ENCODE measurements around the gene DENND1A.
"Not testable (repeated sequence)": the region's sequence is repeated elsewhere in the genome, so short reads cannot be mapped to it uniquely, and the experiment has no call there.

The DENND1A gene

DNA sequence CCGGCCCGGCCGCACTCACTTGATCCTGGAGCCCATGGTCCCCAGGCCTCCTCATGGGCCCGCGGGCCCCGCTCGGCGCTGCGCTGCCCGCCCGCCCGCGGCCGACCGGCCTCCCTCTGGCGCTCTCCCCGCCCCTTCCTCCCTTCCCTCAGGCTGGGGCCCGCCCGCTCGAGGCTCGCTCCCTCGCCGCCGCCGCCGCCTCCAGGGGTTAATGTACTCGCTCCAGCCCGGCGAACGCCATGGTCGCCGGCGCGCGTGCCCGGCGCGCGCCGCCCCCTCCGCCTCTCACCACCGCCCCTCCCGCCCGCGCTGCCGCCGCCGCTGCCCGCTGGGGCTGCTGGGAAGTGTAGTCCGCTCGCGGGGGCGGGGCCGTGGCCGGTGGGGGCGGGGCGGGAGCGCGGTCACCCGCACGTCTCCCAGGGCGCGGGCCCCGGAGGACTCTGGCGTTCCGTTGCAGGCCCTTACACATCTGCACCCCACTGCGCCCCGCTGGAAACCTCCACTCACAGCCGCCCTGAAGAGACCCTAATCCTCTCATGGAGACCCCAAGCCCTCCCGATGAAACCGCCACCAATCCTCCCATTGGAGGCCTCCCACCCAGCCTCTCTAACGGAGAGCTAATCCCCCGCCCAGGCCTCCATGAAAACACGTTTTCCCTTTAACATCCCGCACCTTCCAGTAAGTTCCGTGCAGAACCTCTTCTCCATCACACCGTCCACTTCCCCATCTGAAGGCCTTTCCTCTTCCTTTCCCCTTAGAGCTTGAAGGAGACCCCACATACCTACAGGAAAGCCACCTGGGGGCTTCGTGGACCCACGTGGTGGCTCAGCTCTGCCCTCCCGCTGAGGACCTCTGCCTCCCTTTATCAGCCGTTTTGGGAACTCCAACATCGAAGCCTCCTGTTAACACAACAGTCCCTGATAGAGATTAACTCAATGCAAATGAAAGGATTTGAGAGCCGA, at the start of gene DENND1A:
DENND1A (minus strand) TSS at position 257 of the 962 bp plus-strand sequence; CDS start at position 36, 221 bp downstream.
- peak; percentile 91 for DNase-seq

DNA sequence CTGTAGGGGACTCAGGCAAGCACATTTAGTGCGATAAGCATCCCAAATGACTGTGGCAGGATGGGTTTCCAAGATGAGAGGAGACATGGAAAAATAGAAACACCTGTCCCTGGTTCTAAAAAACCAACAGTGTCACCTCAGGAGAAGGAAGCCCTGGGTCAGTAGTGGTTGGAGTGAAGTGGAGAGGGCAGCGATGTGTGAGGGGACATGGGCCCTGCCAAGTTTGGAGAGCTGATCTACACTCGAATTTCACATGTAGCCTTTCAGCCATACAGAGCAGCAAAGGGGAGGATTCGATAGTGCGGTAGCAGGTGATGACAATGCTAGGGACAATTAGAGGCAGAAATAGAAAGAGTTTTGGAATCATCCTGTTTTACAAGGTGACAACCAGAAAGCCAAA, 49.1 kb upstream of the DENND1A start:
- no peak for DNase-seq

- DNase-seq, result not testable (repeated sequence)
Measured at GRCh38 chr9:123976579-123976978, 46.7 kb upstream of the DENND1A start.

GRCh38 chr9:123975871-123976270, 45.9 kb upstream of the DENND1A start:
- DNase-seq, result no peak

GRCh38 chr9:123974471-123974870, 44.5 kb upstream of the DENND1A start:
- no peak for DNase-seq

GRCh38 chr9:123973590-123974223, 43.8 kb upstream of the DENND1A start:
- DNase-seq, result no peak

DNA sequence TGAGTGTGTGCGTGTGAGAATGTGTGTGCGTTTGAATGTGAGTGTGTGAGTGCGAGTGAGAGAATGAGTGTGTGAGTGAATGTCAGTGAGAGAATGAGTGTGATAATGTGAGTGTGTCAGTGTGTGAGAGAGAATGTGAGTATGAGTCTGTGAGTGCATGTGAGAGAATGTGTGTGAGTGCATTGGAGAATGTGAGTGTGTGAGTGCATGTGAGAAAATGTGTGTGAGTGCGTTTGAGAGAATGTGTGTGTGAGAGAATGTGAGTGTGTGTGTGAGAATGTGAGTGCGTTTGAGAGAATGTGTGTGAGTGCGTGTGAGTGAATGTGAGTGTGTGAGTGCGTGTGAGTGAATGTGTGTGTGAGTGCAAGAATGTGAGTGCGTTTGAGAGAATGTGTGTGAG, 42.7 kb upstream of the DENND1A start:
- DNase-seq, result no peak

DNA sequence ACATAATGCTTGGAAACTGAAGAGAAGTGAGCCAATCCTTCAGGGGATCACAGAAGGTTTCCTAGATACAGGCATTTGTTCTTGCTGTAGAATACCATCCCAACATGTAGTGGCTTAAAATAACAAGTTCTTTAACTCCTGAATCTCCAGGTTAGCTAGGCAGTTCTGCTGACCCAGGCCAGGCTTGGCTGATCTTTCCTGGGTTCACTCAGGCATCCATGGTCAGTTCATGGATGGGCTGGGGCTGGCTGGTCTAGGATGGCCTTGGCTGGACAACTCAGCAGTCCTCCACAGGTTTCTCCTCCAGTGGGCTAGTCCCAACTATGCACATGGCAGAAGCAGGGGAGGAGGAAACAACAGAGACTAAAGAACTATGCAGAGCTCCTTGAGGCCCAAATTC, 37.4 kb upstream of the DENND1A start:
- DNase-seq, result no peak

DNA sequence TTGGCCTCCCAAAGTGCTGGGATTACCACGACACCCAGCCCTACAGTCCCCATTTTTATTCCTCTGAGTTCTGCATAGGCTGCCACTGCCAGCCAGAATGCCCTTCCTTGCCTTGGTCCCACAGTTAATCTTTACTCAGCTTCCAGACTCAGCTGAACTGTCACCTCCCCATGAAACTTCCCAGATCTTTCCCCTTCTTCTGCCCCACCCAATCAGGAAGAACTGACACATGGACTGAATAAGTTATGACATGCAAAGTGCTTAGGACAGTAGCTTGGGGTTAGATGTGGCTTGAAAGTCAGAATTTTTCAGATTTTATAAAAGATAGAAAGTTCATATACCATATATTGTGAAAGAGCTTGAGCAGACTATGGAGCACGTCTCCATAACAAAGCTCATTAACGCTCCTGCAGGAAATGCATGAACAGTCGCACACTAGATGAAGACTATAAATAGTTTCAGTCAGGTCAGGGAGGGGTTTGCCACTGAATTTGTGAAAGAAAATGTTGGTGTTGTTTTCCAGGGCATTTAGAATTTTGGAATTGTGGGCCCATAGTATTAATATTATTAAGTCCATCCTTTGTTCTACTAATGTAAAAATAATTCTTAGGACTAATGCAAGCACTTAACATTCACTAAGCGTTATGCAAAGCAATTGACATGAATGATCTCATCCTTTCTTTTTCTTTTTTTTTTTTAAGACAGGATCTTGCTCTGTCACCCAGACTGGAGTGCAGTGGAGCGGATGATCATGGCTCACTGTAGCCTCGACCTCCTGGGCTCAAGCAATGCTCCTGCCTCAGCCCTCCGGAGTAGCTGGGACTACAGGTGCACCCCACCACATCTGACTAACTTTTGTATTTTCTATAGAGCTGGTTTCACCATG, 36.1 kb upstream of the DENND1A start:
- no peak for DNase-seq

- no peak for DNase-seq
Measured at GRCh38 chr9:123964761-123965160, 34.8 kb upstream of the DENND1A start.

DNA sequence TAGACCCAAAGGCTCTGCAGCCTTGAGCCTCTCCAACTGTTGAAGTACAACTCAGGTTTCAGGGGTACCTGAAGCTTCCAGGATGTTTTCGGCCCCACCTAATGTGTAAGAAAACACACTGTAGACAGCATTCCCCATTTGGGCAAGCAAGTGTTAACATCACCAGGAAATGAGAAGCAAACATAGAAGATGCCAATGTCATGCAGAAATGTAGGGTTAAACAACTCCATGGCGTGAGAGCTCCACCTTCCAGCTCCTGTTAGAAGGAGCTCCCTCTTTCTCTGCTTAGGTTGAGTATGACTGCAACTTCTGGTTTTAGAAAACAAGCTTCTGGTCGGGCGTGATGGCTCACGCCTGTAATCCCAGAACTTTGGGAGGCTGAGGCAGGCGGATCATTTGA, 31.0 kb upstream of the DENND1A start:
- DNase-seq, result no peak

DNA sequence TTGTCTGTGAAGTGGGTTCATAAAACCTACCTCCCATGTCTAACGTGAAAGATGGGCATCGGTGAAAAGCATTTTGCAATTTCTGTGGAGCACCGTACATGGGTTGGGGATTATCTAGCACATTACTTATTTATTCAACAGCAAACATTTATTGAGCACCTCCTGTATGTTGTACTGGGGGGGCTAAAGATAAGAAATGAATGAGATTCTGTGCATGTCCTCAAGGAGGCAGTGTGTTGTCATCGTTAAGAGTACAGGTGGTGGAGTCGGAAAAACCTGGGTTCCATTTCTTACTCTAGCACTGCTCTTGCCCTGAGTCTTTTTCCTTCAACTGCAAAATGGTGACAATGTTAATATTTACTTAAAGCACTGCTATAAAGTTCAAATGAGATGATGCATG, 30.4 kb upstream of the DENND1A start:
- no peak for DNase-seq

- DNase-seq, result no peak
Measured at GRCh38 chr9:123959787-123960186, 29.9 kb upstream of the DENND1A start.

GRCh38 chr9:123957731-123958130, 27.8 kb upstream of the DENND1A start:
- no peak for DNase-seq

DNA sequence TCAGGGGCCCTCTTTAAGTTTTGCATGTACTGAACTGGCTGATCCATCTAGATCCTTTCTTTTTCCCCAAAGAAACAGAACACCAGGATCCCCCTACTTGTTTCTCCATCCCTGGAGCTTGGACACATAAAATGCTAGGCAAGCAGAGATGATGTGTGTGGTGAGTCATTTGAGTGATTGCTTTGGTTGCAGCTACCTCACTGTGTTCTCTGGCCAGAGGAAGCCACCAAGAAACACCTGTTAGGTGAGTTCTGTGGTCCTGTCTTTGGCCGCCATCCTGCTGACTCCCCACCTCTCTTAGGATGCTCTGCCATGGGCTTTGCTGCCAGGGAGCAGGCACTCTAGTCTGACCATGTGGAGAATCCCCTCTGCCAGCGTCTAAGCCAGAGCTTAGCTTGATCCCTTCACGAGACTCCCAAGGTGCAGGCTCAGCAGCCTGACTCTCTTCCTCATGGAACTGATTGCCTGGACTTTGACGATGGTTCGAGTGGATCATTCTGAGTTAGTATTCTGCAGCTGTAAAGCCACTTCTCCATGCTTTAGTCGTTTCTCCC, 27.3 kb upstream of the DENND1A start:
- no peak for DNase-seq

DNA sequence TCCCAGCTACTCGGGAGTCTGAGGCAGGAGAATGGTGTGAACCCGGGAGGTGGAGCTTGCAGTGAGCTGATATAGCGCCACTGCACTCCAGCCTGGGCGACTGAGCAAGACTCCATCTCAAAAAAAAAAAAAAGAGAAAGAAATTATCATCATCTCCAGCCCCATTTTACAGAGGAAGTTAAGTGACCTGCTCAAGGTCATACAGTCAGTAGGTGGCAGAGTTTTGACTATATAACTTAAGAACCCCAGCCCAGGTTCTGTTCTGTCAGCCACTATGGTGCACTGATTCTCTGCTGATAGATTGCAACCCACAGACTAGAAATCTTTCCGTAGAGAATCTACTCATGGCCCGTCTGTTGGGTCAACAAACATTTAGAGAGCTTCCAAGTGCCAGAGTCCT, 25.7 kb upstream of the DENND1A start:
- DNase-seq, result no peak

DNA sequence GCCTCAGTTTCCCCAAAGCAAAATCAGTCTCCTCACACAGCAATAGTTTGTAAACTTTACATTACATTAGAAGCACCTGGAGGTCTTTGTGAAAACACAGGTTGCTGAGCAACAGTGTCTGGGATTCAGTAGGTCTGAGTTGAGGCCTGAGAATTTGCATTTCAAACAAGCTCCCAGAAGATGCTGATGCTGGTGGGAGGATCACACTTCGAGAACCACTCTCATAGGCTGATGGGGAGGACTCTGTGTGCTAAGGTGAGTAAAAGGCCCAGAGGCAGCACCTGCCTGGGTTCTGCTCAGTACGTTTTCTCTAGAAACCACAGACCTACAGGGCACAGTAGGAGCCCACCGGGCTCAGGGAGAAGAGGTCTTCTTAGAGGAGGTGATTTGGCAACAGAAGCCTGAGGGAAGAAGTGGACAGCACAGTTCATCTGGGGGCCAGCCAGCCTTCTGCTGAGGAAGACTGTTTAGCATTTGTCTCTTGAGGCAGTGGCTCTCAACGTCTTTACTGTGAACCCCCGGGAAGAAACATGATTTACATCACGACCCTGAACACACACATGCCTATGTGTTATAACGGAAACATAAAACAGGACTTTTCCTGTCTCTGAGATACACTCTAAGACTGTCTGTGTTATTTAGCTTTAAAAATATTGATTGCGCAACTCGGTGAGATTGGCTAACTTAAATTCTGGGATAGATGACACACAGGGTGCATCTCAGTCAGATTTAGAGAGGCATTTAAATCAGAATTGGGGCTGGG, 24.8 kb upstream of the DENND1A start:
- DNase-seq, result no peak

DNA sequence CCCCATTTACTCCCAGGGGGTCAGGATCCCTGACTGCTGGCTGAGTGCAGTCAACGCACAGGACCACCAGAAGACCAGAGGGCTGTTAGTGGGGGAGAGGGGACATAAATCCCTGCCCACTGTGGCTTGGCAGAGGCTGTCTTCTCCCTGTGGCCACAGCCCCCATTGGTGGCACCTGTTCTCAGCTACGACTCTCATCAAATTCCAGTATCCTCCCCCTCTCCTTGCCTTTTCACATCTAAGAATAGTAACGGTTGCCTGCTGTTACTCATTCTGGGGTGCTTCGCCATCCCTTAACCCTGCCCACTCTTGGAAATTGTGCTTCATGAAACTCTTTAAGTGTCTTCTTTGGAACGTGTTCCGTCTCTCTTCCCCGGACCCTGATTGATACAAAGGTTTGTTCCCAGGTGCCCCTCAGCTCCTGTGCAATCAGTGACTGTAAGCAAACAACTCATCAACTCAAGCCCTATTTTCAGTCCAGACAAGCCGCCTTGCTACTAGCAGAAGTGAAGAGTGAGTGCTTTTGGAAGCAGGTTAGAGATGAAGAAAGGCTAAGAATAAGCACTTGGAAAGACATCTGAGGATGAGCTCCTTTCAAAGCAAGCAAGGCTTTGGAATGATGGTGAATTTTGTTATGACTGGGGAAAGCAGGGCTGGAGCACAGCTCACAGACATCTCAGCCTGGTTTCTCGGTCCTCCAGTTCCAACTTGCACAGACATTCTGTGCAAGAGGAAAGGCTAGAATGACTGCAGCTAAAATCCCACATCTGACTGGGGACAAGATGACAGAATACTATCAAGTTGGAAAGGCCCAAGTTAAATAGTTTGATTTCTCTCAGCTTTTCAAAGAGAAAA, 22.9 kb upstream of the DENND1A start:
- no peak for DNase-seq

- no peak for DNase-seq
Measured at GRCh38 chr9:123948286-123948685, 18.4 kb upstream of the DENND1A start.

DNA sequence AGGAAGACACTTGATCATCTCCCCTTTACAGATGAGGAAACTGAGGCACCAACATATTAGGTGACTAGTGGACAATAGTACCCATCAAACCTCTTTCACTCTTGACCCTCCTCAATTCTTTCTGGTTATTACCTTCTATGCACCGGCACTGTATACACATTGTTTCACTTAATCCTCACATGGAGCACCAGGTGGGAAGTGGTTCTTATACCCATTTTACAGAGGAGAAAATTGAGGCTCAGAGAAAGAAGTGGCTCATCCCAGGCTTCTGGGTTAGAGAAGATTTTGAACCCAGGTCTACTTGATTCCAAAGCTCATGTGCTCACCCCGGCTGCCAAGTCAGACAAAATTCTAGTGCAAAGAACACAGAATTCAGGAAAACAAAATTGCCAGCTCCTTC, 17.4 kb upstream of the DENND1A start:
- DNase-seq, result no peak

Measured in CD4-positive, alpha-beta T cell treated with Interleukin-17A for 1 hour (primary cell).